ENCODE results near the gene SLC25A6. TPM values are rescaled to one million over a fixed set of nuclear protein-coding genes. Genes with fewer than 3 reads are reported as not detected.
"Not testable (repeated sequence)": the region's sequence is repeated elsewhere in the genome, so short reads cannot be mapped to it uniquely, and the experiment has no call there.

The SLC25A6 gene
- total RNA-seq, 6 experiments from 2014 or later: 295 to 345 (median 320) TPM

DNA sequence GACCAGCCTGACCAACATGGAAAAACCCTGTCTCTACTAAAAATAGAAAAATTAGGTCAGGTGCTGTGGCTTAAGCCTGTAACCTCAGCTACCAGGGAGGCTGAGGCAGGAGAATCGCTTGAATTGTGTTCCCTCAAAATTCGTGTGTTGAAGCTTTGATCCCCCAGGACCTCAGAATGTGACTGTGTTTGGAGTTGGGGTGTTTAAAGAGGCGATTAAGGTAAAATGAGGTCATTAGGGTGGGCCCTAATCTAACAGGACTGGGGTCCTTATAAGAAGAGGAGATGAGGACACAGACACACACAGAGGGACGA lies 23.6 kb downstream of the SLC25A6 start:
- TF ChIP-seq, protein P1, sequence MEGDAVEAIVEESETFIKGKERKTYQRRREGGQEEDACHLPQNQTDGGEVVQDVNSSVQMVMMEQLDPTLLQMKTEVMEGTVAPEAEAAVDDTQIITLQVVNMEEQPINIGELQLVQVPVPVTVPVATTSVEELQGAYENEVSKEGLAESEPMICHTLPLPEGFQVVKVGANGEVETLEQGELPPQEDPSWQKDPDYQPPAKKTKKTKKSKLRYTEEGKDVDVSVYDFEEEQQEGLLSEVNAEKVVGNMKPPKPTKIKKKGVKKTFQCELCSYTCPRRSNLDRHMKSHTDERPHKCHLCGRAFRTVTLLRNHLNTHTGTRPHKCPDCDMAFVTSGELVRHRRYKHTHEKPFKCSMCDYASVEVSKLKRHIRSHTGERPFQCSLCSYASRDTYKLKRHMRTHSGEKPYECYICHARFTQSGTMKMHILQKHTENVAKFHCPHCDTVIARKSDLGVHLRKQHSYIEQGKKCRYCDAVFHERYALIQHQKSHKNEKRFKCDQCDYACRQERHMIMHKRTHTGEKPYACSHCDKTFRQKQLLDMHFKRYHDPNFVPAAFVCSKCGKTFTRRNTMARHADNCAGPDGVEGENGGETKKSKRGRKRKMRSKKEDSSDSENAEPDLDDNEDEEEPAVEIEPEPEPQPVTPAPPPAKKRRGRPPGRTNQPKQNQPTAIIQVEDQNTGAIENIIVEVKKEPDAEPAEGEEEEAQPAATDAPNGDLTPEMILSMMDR (IDR thresholded peaks at IDR 0.05): no peak
- Mint-ChIP-seq H3K36me3 (ENCODE audit: low read depth) (no peaks in the 10 kb centered on the region), H3K4me1 (ENCODE audit: low read depth) (no peaks in the 10 kb centered on the region), H3K4me3 (no peak overlapping the region), H3K27me3 (ENCODE audit: insufficient read depth) (peaks cover 2% of the 10 kb centered on the region; the same call in 1 of the 2 replicates), H3K27ac (no peak overlapping the region), H3K9me3 (no peaks in the 10 kb centered on the region)
- no peak for DNase-seq

DNA sequence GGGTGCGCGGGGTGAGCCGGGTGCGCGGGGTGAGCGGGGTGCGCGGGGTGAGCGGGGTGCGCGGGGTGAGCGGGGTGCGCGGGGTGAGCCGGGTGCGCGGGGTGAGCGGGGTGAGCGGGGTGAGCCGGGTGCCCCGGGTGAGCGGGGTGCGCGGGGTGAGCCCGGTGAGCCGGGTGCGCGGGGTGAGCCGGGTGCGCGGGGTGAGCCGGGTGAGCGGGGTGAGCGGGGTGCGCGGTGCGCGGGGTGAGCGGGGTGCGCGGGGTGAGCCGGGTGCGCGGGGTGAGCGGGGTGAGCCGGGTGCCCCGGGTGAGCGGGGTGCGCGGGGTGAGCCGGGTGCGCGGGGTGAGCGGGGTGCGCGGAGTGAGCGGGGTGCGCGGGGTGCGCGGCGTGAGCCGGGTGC lies 25.6 kb downstream of the SLC25A6 start:
- not testable (repeated sequence) for H3K27me3 Mint-ChIP-seq (ENCODE audit: insufficient read depth); H3K36me3 Mint-ChIP-seq (ENCODE audit: low read depth); H3K9me3 Mint-ChIP-seq

DNA sequence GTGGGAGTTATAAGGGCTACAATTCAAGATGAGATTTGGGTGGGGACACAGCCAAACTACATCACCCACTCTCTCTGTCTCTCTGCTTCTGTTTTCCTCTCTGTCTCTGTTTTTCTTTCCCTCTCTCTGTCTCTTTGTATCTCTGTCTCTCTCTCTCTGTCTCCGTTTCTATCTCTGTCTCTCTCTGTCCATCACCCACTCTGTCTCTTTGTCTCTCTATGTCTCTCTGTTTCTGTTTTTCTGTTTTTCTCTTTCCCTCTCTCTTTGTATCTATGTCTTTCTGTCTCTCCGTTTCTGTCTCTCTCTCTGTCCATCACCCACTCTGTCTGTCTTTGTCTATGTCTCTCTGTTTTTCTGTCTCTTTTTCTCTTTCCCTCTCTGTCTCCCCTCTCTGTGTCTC lies 30.0 kb downstream of the SLC25A6 start:
- Mint-ChIP-seq H3K9me3 (peaks cover 12% of the 10 kb centered on the region; the same call in 1 of the 2 replicates), H3K4me1 (ENCODE audit: low read depth) (peaks cover 7% of the 10 kb centered on the region; the same call in 1 of the 2 replicates), H3K36me3 (ENCODE audit: low read depth) (no peaks in the 10 kb centered on the region), H3K4me3 (no peak overlapping the region), H3K27me3 (ENCODE audit: insufficient read depth) (peaks cover 5% of the 10 kb centered on the region), H3K27ac (no peak overlapping the region)
- TF ChIP-seq, protein P1 (IDR thresholded peaks at IDR 0.05): no peak
- no peak for DNase-seq

More for the DNA sequence above, 25.6 kb downstream of the SLC25A6 start:
- H3K27ac Mint-ChIP-seq; DNase-seq; H3K4me3 Mint-ChIP-seq; H3K4me1 Mint-ChIP-seq (ENCODE audit: low read depth): not testable (repeated sequence)

DNA sequence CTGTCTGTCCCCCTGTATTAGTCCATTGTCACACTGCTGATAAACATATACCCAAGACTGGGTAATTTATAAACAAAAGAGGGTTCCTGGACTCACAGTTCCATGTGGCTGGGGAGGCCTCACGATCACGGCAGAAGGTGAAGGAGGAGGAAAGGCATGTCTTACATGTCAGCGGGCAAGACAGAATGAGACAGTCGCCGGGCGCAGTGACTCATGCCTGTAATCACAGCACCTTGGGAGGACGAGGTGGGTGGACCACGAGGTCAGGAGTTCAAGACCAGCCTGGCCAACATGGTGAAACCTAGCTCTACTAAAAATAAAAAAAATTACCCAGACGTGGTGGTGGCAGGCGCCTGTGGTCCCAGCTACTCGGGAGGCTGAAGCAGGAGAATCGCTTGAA lies 30.6 kb downstream of the SLC25A6 start:
- no peak for DNase-seq
- H3K27me3 Mint-ChIP-seq (ENCODE audit: insufficient read depth): peaks cover 5% of the 10 kb centered on the region
- no peak overlapping the region for H3K27ac Mint-ChIP-seq
- no peaks in the 10 kb centered on the region for H3K36me3 Mint-ChIP-seq (ENCODE audit: low read depth)
- H3K4me1 Mint-ChIP-seq (ENCODE audit: low read depth): peaks cover 7% of the 10 kb centered on the region; the same call in 1 of the 2 replicates
- H3K4me3 Mint-ChIP-seq: no peak overlapping the region
- TF ChIP-seq, protein P1 (IDR thresholded peaks at IDR 0.05): no peak
- H3K9me3 Mint-ChIP-seq: peaks cover 12% of the 10 kb centered on the region; the same call in 1 of the 2 replicates

DNA sequence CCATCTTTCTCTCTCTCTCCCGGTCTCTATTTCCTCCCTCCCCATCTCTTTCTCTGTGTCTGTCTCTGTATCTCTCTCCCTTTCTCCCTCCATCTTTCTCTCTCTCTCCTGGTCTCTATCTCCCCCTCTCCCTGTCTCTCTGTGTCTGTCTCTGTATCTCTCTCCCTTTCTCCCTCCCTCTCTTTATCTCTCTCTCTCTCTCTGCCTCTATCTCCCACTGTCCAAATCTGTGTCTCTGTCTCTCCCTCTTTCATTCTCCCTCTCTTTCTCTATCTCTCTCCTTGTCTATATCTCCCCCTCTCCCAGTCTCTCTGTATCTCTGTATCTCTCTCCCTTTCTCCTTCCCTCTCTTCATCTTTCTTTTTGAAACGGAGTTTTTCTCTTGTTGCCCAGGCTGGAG lies 31.7 kb downstream of the SLC25A6 start:
- H3K4me1 Mint-ChIP-seq (ENCODE audit: low read depth): peaks cover 7% of the 10 kb centered on the region; the same call in 1 of the 2 replicates
- no peak for DNase-seq
- no peak overlapping the region for H3K4me3 Mint-ChIP-seq
- TF ChIP-seq, protein P1 (IDR thresholded peaks at IDR 0.05): no peak
- H3K36me3 Mint-ChIP-seq (ENCODE audit: low read depth): no peaks in the 10 kb centered on the region
- H3K9me3 Mint-ChIP-seq: peaks cover 12% of the 10 kb centered on the region; the same call in 1 of the 2 replicates
- H3K27ac Mint-ChIP-seq: no peak overlapping the region
- H3K27me3 Mint-ChIP-seq (ENCODE audit: insufficient read depth): peaks cover 5% of the 10 kb centered on the region

DNA sequence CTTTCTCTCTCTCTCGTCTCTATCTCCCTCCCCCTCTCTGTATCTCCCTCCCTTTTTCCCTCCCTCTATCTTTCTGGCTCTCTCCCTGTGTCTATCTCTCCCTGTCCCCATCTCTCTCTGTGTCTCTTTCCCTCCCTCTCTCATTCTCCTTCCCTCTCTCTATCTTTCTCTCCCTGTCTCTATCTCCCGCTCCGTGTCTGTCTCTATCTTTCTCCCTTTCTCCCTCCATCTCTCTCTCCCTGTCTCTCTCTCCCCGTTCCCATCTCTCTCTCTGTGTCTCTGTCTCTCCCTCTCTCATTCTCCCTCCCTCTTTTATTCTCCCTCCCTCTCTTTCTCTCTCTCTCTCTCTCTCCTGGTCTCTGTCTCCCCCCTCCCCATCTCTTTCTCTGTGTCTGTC lies 32.4 kb downstream of the SLC25A6 start:
- TF ChIP-seq, protein P1 (IDR thresholded peaks at IDR 0.05): no peak
- H3K36me3 Mint-ChIP-seq (ENCODE audit: low read depth): no peaks in the 10 kb centered on the region
- peaks cover 12% of the 10 kb centered on the region; the same call in 1 of the 2 replicates for H3K9me3 Mint-ChIP-seq
- H3K4me3 Mint-ChIP-seq: no peak overlapping the region
- H3K27me3 Mint-ChIP-seq (ENCODE audit: insufficient read depth): peaks cover 3% of the 10 kb centered on the region
- DNase-seq: no peak
- peaks cover 7% of the 10 kb centered on the region; the same call in 1 of the 2 replicates for H3K4me1 Mint-ChIP-seq (ENCODE audit: low read depth)
- H3K27ac Mint-ChIP-seq: no peak overlapping the region
